Measurements from ENCODE around the gene CA5B. TPM values are rescaled to one million over a fixed set of nuclear protein-coding genes. Genes with fewer than 3 reads are reported as not detected.
"Not testable (repeated sequence)": the region's sequence is repeated elsewhere in the genome, so short reads cannot be mapped to it uniquely, and the experiment has no call there.

The CA5B gene
- total and polyA plus RNA-seq, 7 donors: 0.46 to 8.6 (median 3.9) TPM

- DNase-seq: no peak
- no peak overlapping the region for H3K27ac ChIP-seq
- 65 to 73% methylated on average over 4 of the region's 4 CpGs for WGBS, 2 donors
- TF ChIP-seq POLR2A (IDR thresholded peaks at IDR 0.05) (no peak), EP300 (IDR thresholded peaks at IDR 0.05) (no peak), POLR2AphosphoS5 (IDR thresholded peaks at IDR 0.05) (no peak)
- TF ChIP-seq, protein P1, sequence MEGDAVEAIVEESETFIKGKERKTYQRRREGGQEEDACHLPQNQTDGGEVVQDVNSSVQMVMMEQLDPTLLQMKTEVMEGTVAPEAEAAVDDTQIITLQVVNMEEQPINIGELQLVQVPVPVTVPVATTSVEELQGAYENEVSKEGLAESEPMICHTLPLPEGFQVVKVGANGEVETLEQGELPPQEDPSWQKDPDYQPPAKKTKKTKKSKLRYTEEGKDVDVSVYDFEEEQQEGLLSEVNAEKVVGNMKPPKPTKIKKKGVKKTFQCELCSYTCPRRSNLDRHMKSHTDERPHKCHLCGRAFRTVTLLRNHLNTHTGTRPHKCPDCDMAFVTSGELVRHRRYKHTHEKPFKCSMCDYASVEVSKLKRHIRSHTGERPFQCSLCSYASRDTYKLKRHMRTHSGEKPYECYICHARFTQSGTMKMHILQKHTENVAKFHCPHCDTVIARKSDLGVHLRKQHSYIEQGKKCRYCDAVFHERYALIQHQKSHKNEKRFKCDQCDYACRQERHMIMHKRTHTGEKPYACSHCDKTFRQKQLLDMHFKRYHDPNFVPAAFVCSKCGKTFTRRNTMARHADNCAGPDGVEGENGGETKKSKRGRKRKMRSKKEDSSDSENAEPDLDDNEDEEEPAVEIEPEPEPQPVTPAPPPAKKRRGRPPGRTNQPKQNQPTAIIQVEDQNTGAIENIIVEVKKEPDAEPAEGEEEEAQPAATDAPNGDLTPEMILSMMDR (IDR thresholded peaks at IDR 0.05): no peak
- no peaks in the 10 kb centered on the region for H3K36me3 ChIP-seq
- no peaks in the 10 kb centered on the region for H3K9me3 ChIP-seq
- no peaks in the 10 kb centered on the region for H3K27me3 ChIP-seq
- intact Hi-C loops (cut with DNase I): no loop called here
- H3K4me1 ChIP-seq: no peaks in the 10 kb centered on the region
- H3K4me3 ChIP-seq: no peak overlapping the region
Measured at GRCh38 chrX:15758140-15758539, 20.1 kb downstream of the CA5B start.

GRCh38 chrX:15759886-15760285 is 21.8 kb downstream of the CA5B start:
- not testable (repeated sequence) for DNase-seq, H3K27me3 ChIP-seq, H3K9me3 ChIP-seq, H3K36me3 ChIP-seq, H3K4me3 ChIP-seq, H3K27ac ChIP-seq, H3K4me1 ChIP-seq
- WGBS, 2 donors: 84 to 89% methylated on average over 6 of the region's 6 CpGs
- intact Hi-C loops (cut with DNase I): loop anchor here (10.0 kb wide), 1 partner anchor 935 kb away; no protein-coding TSS in a partner anchor

DNA sequence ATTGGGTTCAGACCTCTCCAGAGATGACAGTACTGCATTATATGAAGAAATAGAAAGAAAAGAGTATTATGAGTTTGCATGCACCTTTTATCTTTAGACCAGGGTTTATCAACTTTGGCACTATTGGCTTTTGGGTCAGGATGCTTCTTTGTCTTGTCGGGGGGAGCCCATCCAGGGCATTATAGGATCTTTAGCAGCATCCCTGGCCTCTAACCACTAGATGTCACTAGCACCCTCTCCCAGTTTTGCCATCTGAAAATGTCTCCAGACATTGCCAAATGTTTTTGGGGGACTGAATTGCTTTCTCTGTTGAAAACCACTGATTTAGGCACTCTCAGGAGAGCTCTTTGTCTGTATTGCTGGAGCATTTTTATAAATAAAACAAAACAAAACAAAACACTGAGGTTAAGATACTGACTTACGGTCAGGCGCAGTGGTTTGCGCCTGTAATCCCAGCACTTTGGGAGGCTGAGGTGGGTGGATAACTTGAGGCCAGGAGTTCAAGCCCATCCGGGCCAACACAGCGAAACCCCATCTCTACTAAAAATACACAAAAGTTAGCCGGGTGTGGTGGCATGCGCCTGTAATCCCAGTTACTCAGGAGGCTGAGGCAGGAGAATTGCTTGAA is 23.6 kb downstream of the CA5B start:
- H3K36me3 ChIP-seq: no peaks in the 10 kb centered on the region
- no peaks in the 10 kb centered on the region for H3K4me1 ChIP-seq
- intact Hi-C loops (cut with DNase I): loop anchor here (10.0 kb wide), 1 partner anchor 933 kb away; no protein-coding TSS in a partner anchor
- no peak for DNase-seq
- TF ChIP-seq, protein P1 (IDR thresholded peaks at IDR 0.05): peak in 3 of 4 experiments; percentile 18 to 52 (median 34)
- no peak for TF ChIP-seq EP300 (IDR thresholded peaks at IDR 0.05)
- H3K27me3 ChIP-seq: no peaks in the 10 kb centered on the region
- H3K9me3 ChIP-seq: no peaks in the 10 kb centered on the region
- no peak overlapping the region for H3K27ac ChIP-seq
- 71 to 78% methylated on average over 8 of the region's 8 CpGs for WGBS, 2 donors
- no peak overlapping the region for H3K4me3 ChIP-seq

DNA sequence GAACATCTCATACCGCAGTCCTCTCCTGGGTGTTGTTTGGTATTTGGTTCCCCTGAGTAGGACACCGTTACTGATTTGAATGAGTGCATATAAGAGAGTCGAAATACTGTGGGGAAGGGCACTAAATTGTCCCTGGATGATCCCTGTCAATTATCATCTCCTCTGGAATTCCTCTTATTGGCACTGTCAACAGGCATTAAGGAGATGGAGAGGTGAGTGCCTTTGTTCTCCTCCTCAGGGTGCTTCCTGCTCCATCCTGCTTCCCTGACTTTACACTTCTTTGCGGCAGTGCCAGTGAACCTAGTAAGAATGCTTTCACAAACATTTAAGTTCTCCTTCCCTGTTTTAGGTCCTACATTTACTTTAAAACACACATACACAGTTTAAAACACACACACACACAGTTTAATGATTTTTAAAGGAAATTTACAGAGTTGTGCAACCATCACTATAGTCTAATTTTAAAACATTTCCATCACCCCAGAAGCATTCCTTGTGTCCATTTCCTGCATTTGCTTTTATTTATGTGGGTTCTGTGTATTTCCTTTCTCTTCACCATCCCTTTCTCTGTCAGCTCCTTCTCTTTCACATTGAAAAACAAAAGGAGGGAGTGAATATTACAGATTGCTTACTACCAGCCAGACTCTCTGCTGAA is 31.4 kb downstream of the CA5B start:
- WGBS, 2 donors: 83 to 93% methylated on average over 4 of the region's 4 CpGs

More for the DNA sequence above, 31.4 kb downstream of the CA5B start:
- Histone ChIP-seq H3K4me1 (no peaks in the 10 kb centered on the region), H3K27ac (no peak overlapping the region), H3K4me3 (no peak overlapping the region), H3K36me3 (no peaks in the 10 kb centered on the region), H3K27me3 (no peaks in the 10 kb centered on the region), H3K9me3 (no peaks in the 10 kb centered on the region)
- DNase-seq: no peak
- TF ChIP-seq POLR2A (IDR thresholded peaks at IDR 0.05) (no peak), EP300 (IDR thresholded peaks at IDR 0.05) (no peak), POLR2AphosphoS5 (IDR thresholded peaks at IDR 0.05) (no peak)
- TF ChIP-seq, protein P1 (IDR thresholded peaks at IDR 0.05): no peak
- intact Hi-C loops (cut with DNase I): loop anchor here (10.0 kb wide), 1 partner anchor 925 kb away; no protein-coding TSS in a partner anchor
